DND-41 (cell line): Measurements from ENCODE around the gene SYNPO.

ENCODE experiments used
- CTCF ChIP-seq: IDR thresholded peaks from 2 replicates; pipeline ENCODE4 v1.5.1; 2012; ENCODE audit warnings: borderline replicate concordance, low read length, moderate library complexity, mild to moderate bottlenecking; ENCODE audit not compliant: poor library complexity, severe bottlenecking; ENCODE audit errors: extremely low read depth
- EZH2 ChIP-seq: IDR thresholded peaks from 3 replicates; pipeline ENCODE4 v1.6.1; 2012; ENCODE audit warnings: borderline replicate concordance, low read depth, mild to moderate bottlenecking, moderate library complexity, low read length, inconsistent platforms; ENCODE audit not compliant: severe bottlenecking

GRCh38 chr5:150662731-150663516, 22.5 kb downstream of the SYNPO start:
- no peak for TF ChIP-seq CTCF
- TF ChIP-seq EZH2: no peak
